HG02759 (cell line): ENCODE results near the gene HMGCL.
A peak's percentile ranks its signal among the peaks of the same experiment; 100 is the strongest.
"Not testable (repeated sequence)": the region's sequence is repeated elsewhere in the genome, so short reads cannot be mapped to it uniquely, and the experiment has no call there.

ENCODE experiments used
- ATAC-seq: cut with Tn5 transposase; IDR thresholded peaks from one replicate; pipeline ENCODE4 v1.9.1; 2021; ENCODE audit warnings: mild to moderate bottlenecking, moderate library complexity; ENCODE audit not compliant: unreplicated experiment

The HMGCL gene

DNA sequence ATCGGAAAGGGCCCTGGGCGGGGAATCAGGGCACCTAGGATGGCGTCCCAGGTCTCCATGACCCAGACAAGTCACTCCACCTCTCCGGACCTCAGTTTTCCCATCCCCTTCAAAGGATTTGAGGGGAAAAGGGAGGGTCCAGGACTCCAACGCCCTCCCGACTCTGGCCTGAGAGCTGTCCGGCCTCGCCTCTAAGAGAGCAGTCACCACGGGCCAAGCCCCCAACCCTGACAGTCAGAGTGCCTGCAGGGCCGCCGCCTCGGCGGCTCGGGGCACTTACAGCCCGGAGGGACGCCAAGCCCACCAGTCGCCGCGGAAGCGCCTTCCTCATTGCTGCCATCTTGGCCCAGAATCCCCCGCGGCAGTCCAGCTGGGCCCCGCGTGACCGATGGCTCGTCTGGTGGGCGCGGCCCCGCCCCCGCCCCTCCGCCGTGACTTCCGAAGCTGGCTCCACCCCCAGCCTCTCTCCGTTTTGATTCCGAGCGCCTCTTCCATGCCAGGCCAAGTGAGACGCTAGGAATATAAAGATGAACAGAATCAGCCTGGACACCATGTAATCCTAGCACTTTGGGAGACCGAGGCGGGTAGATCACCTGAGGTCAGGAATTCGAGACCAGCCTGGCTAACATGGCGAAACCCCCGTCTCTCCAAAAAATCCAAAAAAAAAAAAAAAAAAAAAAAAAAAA lies at the start of gene HMGCL:
TSS of gene HMGCL (minus strand) at position 354 of the 686 bp plus-strand sequence. CDS start at position 340, 14 bp downstream.
- ATAC-seq: peak; percentile 86

- ATAC-seq: no peak
Measured at GRCh38 chr1:23872421-23872820, 47.2 kb upstream of the HMGCL start.

- no peak for ATAC-seq
Measured at GRCh38 chr1:23869051-23869450, 43.8 kb upstream of the HMGCL start.

- ATAC-seq: peak; percentile 5
Measured at GRCh38 chr1:23868557-23869016, 43.4 kb upstream of the HMGCL start.

- peak; percentile 89 for ATAC-seq
Measured at GRCh38 chr1:23867895-23868556, 42.8 kb upstream of the HMGCL start, which contains the start of gene FUCA1. Gene FUCA1 (minus strand): TSS chr1:23868290. CDS start chr1:23868286, 4 bp downstream.

DNA sequence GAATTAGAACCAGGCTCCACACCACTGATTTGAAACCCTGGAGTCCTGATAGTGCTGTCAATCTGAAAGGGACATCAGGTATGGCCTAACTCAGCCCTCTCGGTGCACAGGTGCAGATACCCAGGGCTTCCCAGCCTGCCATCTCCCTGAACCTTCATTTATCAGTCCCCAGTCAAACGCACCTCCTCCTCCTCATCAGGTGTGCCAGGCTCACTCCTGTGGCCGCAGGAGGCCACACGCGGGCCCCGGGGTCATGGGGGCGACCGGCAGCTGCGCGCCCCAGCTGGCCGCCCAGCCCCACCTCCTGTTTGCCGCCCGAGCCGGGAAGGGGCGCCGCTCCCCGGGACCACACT lies 42.3 kb upstream of the HMGCL start:
- ATAC-seq: no peak

DNA sequence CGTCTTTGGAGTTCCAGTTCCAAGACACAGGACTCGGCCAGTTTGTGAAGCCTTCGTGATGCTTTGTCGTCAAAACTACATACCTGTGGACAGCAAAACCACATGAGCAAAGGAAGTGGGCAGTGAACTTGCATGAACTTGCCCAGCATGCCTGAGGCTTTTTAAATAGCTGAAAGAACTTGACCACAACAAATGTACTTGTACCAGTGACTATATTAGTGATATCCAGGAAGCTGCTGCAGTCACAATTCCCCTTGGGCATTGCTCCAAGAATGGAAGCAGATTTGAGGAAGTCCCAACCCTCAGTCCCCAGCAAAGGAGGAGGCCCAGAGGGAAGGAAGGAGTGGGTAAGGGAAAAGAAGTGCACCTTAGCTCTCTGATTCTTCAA lies 40.3 kb upstream of the HMGCL start:
- ATAC-seq: no peak

GRCh38 chr1:23864801-23865542 lies 39.7 kb upstream of the HMGCL start:
- no peak for ATAC-seq

DNA sequence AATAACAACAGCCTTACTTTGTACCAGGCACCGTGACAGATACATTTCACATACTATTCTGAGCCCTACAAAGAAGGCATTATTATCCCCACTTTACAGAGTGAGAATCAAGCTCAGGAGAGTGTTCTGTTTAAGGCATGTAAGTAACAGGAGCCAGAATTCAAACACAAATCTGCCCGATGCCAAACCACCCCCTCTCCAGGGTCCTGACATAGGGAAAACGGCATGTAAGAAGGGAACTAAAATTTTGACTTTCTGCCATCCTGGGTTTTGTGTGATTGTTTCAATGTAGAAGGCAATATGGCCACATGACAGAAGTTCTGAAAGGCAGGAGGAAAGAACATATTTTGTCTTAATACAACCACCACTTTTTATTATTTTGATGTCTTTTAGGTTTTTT lies 37.4 kb upstream of the HMGCL start:
- no peak for ATAC-seq

- ATAC-seq: no peak
Measured at GRCh38 chr1:23854568-23854967, 29.3 kb upstream of the HMGCL start.

GRCh38 chr1:23853124-23853523 lies 27.9 kb upstream of the HMGCL start:
- ATAC-seq: not testable (repeated sequence)

GRCh38 chr1:23851406-23851805 lies 26.2 kb upstream of the HMGCL start:
- not testable (repeated sequence) for ATAC-seq

- ATAC-seq: no peak
Measured at GRCh38 chr1:23848673-23849616, 23.7 kb upstream of the HMGCL start.

GRCh38 chr1:23847482-23848095 lies 22.4 kb upstream of the HMGCL start:
- ATAC-seq: not testable (repeated sequence)

- no peak for ATAC-seq
Measured at GRCh38 chr1:23845163-23845562, 19.9 kb upstream of the HMGCL start.

DNA sequence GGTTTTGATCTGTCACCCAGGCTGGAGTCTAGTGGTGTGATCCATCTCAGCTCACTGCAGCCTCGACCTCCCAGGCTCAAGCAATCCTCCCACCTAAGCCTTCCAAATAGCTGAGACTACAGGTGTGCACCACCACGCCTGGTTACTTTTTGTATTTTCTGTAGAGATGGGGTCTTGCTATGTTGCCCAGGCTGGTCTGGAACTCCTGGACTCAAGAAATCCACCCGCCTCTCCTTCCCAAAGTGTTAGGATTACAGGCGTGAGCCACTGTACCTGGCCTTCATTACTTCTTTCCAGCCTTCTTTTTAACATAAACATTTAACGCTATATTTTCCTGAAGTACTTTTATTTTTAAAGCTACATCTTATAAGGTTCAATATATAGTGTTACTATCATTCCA lies 18.4 kb upstream of the HMGCL start:
- no peak for ATAC-seq

DNA sequence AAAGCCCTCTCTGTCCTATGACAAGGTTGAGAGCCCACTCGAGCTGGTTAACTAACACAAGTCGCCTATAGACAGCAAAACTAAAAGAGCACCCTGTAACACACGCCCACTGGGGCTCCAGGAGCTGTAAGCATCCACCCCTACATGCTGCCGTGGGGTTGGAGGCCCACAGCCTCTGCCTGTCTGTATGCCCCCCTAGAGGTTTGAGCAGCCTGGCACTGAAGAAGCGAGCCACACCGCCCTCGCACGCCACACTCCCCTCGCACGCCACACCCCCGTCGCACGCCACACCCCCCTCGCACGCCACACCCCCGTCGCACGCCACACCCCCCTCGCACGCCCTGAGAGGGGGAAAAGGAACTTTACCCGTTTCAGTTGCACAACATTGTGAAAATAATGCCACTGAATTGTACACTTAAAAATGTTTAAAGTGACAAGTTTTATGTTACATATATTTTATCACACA lies 13.2 kb upstream of the HMGCL start:
- ATAC-seq: peak; percentile 56

DNA sequence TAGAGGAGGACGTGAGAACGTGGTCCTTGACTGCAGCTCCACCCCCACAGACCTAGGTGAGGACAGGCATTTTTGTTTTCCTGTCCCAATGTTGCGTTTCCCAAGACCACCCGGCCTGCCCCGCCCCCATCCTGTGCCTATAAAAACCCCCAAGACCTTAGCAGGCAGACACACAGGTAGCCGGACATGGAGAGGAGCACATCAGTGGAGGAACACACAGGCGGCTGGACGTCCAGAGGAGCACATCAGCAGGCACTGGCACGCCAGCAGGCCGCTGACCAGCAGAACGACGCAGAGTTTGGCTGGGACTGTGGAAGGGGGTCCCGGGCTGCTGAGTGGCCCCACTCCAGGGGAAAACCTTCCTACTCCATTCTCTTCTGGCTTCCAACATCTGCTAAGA lies 12.7 kb upstream of the HMGCL start:
- ATAC-seq: no peak

DNA sequence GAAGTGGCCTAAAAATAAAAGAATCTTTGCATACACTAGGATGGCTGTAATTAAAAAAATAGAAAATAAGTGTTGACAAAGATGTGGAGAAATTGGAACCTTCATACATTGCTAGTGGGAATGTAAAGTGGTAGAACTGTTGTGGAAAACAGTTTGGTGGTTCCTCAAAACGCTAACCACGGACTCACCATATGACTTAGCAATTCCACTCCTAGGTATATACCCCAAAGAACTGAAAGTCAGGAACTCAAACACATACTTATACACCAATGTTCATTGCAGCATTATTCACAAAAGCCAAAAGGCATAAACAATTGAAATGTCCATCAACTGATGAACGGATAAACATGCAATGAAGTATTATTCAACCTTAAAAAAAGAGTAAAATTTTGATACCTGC lies 10.8 kb upstream of the HMGCL start:
- ATAC-seq: no peak

- ATAC-seq: not testable (repeated sequence)
Measured at GRCh38 chr1:23834156-23834555, 8.9 kb upstream of the HMGCL start.
